ENCODE measurements around the gene OPALIN. TPM values are rescaled to one million over a fixed set of nuclear protein-coding genes. Genes with fewer than 3 reads are reported as not detected.

OPALIN gene
- total and polyA plus RNA-seq, 4 donors, result not detected

DNA sequence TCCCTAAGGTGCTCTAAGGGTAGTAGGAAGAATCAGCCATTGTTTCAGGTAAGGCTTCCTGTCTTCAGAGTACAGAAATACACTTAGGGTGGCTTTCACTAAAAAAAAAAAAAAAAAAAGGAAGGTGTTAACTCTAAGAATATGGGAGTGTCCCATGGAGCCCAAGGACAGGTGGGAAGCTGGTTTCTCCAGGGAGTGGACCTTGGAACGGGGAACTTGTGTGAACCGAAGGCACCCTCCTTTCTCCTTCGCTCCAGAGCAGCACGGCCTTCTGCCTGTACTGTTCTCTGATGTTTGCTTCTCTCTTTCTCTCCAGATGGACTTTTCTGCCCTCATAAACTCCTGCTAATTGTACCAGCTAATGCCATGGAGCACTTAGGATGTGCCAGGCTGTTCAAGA is 6.2 kb downstream of the OPALIN start:
- Histone ChIP-seq H3K4me1 (ENCODE audit: control insufficient read depth in 4 of 4, insufficient read depth in 4 of 4, low read length in 3 of 4) (peaks cover 3 to 12% (median 10%) of the 10 kb centered on the region in 4 donors), H3K4me3 (ENCODE audit: low read depth in 1 of 3, low read length in 3 of 3) (no peak overlapping the region), H3K27ac (ENCODE audit: low read depth in 1 of 2, low read length in 2 of 2) (no peak overlapping the region), H3K9ac (ENCODE audit: low read depth in 1 of 2, low read length in 2 of 2) (no peak overlapping the region), H3K9me3 (ENCODE audit: control insufficient read depth in 4 of 4, low read length in 3 of 4) (no peaks in the 10 kb centered on the region), H3K36me3 (ENCODE audit: control insufficient read depth in 4 of 4, insufficient read depth in 3 of 4, low read depth in 1 of 4, low read length in 3 of 4) (no peaks in the 10 kb centered on the region), H3K27me3 (ENCODE audit: control insufficient read depth in 4 of 4, insufficient read depth in 4 of 4, low read length in 3 of 4) (no peaks in the 10 kb centered on the region)
- WGBS, result 47% methylated on average over 4 of the region's 4 CpGs
- TF ChIP-seq HNF4A (conservative IDR thresholded peaks at IDR 0.05) (no peak), SP1 (IDR thresholded peaks at IDR 0.05) (no peak), RAD21 (IDR thresholded peaks at IDR 0.05) (no peak), NR2F2 (IDR thresholded peaks at IDR 0.05) (no peak), EGR1 (IDR thresholded peaks at IDR 0.05; ENCODE audit: low read depth in 2 of 2) (no peak), RXRA (IDR thresholded peaks at IDR 0.05) (no peak), GABPA (IDR thresholded peaks at IDR 0.05 in 1 of 2, conservative IDR thresholded peaks at IDR 0.05 in 1 of 2) (no peak), YY1 (IDR thresholded peaks at IDR 0.05) (no peak), JUND (IDR thresholded peaks at IDR 0.05) (no peak)
- TF ChIP-seq, protein P1, sequence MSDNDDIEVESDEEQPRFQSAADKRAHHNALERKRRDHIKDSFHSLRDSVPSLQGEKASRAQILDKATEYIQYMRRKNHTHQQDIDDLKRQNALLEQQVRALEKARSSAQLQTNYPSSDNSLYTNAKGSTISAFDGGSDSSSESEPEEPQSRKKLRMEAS (IDR thresholded peaks at IDR 0.05), result no peak
- TF ChIP-seq, protein P2, sequence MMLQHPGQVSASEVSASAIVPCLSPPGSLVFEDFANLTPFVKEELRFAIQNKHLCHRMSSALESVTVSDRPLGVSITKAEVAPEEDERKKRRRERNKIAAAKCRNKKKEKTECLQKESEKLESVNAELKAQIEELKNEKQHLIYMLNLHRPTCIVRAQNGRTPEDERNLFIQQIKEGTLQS (IDR thresholded peaks at IDR 0.05), result no peak
- TF ChIP-seq, protein P3, sequence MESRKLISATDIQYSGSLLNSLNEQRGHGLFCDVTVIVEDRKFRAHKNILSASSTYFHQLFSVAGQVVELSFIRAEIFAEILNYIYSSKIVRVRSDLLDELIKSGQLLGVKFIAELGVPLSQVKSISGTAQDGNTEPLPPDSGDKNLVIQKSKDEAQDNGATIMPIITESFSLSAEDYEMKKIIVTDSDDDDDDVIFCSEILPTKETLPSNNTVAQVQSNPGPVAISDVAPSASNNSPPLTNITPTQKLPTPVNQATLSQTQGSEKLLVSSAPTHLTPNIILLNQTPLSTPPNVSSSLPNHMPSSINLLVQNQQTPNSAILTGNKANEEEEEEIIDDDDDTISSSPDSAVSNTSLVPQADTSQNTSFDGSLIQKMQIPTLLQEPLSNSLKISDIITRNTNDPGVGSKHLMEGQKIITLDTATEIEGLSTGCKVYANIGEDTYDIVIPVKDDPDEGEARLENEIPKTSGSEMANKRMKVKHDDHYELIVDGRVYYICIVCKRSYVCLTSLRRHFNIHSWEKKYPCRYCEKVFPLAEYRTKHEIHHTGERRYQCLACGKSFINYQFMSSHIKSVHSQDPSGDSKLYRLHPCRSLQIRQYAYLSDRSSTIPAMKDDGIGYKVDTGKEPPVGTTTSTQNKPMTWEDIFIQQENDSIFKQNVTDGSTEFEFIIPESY (IDR thresholded peaks at IDR 0.05), result no peak
- DNase-seq (ENCODE audit: low spot score), result no peak

DNA sequence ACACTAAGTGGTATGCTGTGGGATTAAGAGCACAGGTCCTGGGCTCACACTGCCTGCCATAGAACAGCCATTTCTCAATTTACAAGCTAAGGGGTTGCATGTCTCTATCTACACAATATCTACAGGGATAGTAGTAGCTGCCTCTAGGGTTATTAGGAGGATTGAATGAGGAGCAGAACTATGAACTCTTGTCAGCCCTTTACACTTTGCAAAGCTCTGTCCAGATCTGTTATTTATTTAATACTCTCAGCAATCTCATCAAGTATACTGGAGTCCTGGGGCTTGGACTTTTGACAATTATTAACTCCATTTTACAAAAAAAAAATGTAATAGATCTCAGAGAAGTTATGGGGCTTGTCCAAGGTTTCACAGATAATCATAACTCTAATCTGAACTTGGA is 6.8 kb downstream of the OPALIN start:
- peaks cover 3 to 12% (median 10%) of the 10 kb centered on the region in 4 donors for H3K4me1 ChIP-seq (ENCODE audit: control insufficient read depth in 4 of 4, insufficient read depth in 4 of 4, low read length in 3 of 4)
- H3K9me3 ChIP-seq (ENCODE audit: control insufficient read depth in 4 of 4, low read length in 3 of 4), result no peaks in the 10 kb centered on the region
- no peak overlapping the region for H3K27ac ChIP-seq (ENCODE audit: low read depth in 1 of 2, low read length in 2 of 2)
- peak overlapping the region in 1 of 2 donors; percentile 6 for H3K9ac ChIP-seq (ENCODE audit: low read depth in 1 of 2, low read length in 2 of 2)
- DNase-seq (ENCODE audit: low spot score), result no peak
- H3K27me3 ChIP-seq (ENCODE audit: control insufficient read depth in 4 of 4, insufficient read depth in 4 of 4, low read length in 3 of 4), result no peaks in the 10 kb centered on the region
- H3K36me3 ChIP-seq (ENCODE audit: control insufficient read depth in 4 of 4, insufficient read depth in 3 of 4, low read depth in 1 of 4, low read length in 3 of 4), result no peaks in the 10 kb centered on the region
- TF ChIP-seq JUND (IDR thresholded peaks at IDR 0.05), result no peak
- TF ChIP-seq FOXA2 (IDR thresholded peaks at IDR 0.05), result peak; percentile 5
- TF ChIP-seq HNF4A (conservative IDR thresholded peaks at IDR 0.05), result peak; percentile 15 to 23
- TF ChIP-seq RXRA (IDR thresholded peaks at IDR 0.05), result peak in 1 of 2 donors; percentile 4
- no peak for TF ChIP-seq GABPA (IDR thresholded peaks at IDR 0.05 in 1 of 2, conservative IDR thresholded peaks at IDR 0.05 in 1 of 2)
- TF ChIP-seq, protein P3 (IDR thresholded peaks at IDR 0.05), result no peak
- TF ChIP-seq SP1 (IDR thresholded peaks at IDR 0.05), result no peak
- no peak overlapping the region for H3K4me3 ChIP-seq (ENCODE audit: low read depth in 1 of 3, low read length in 3 of 3)

DNA sequence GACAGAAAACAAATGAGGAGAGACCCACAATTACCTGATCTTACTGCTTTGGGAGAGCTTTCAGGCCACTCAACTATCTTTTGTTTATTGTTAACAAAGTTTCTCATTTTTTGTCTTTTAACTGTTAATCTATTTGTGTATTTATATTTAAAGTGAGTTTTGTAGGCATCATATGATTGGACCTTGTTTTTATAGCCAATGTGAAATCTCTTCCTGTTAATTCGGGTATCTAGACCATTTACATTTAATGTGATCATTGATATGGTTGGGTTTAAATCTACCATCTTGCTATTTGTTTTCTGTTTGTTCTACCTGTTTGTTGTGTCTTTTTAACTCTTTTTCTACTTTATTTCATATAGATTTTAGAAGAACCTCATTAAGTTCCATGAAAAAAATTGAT is 12.5 kb downstream of the OPALIN start:
- Histone ChIP-seq H3K4me3 (ENCODE audit: low read depth in 1 of 3, low read length in 3 of 3) (no peak overlapping the region), H3K4me1 (ENCODE audit: control insufficient read depth in 4 of 4, insufficient read depth in 4 of 4, low read length in 3 of 4) (peaks cover 0 to 16% (median 9%) of the 10 kb centered on the region in 4 donors), H3K27me3 (ENCODE audit: control insufficient read depth in 4 of 4, insufficient read depth in 4 of 4, low read length in 3 of 4) (no peaks in the 10 kb centered on the region), H3K27ac (ENCODE audit: low read depth in 1 of 2, low read length in 2 of 2) (no peak overlapping the region), H3K9ac (ENCODE audit: low read depth in 1 of 2, low read length in 2 of 2) (no peak overlapping the region), H3K36me3 (ENCODE audit: control insufficient read depth in 4 of 4, insufficient read depth in 3 of 4, low read depth in 1 of 4, low read length in 3 of 4) (no peaks in the 10 kb centered on the region), H3K9me3 (ENCODE audit: control insufficient read depth in 4 of 4, low read length in 3 of 4) (peaks cover 0 to 3% (median 0%) of the 10 kb centered on the region in 4 donors)
- WGBS, result 83% methylated on average over 1 of the region's 1 CpG
- DNase-seq (ENCODE audit: low spot score), result no peak
- TF ChIP-seq TAF1 (conservative IDR thresholded peaks at IDR 0.05) (no peak), RXRA (IDR thresholded peaks at IDR 0.05) (no peak), YY1 (IDR thresholded peaks at IDR 0.05) (no peak), NR2F2 (IDR thresholded peaks at IDR 0.05) (no peak), RAD21 (IDR thresholded peaks at IDR 0.05) (no peak)
